Loucy (cell line): ENCODE data around the gene ETV3.

ENCODE experiments used
- EZH2phosphoT487 ChIP-seq: fragments of 200-600 bp; IDR thresholded peaks from 2 replicates; pipeline ENCODE4 v1.6.1; 2018; ENCODE audit warnings: antibody characterized with exemption, mild to moderate bottlenecking, moderate library complexity, borderline replicate concordance
- TF ChIP-seq, protein P1 (sequence below): fragments of 200-600 bp; sonication (generic); conservative IDR thresholded peaks from 2 replicates; pipeline ENCODE4 v1.5.1; 2014; ENCODE audit warnings: mild to moderate bottlenecking, antibody characterized with exemption, low read length

DNA sequence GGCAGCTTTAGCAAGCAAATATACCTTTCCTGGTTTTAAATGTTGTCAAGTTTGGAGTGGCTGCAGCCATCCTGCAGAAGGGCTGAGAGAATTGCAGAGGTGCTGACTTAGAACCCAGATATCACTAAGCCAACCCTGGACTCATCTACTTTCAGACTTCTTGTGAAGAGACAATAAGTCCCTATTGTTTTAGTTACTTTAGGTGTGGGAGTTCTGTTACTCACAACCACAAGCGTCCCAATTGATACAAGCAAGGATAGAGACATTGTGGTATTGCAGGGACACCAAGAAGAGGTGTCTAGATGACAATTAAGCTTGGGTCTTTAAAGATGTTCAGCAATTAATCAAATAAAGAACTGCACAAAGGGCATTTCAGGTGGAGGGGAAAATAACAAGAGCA, 8.8 kb upstream of the ETV3 start:
- TF ChIP-seq, protein P1, sequence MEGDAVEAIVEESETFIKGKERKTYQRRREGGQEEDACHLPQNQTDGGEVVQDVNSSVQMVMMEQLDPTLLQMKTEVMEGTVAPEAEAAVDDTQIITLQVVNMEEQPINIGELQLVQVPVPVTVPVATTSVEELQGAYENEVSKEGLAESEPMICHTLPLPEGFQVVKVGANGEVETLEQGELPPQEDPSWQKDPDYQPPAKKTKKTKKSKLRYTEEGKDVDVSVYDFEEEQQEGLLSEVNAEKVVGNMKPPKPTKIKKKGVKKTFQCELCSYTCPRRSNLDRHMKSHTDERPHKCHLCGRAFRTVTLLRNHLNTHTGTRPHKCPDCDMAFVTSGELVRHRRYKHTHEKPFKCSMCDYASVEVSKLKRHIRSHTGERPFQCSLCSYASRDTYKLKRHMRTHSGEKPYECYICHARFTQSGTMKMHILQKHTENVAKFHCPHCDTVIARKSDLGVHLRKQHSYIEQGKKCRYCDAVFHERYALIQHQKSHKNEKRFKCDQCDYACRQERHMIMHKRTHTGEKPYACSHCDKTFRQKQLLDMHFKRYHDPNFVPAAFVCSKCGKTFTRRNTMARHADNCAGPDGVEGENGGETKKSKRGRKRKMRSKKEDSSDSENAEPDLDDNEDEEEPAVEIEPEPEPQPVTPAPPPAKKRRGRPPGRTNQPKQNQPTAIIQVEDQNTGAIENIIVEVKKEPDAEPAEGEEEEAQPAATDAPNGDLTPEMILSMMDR: no peak
- TF ChIP-seq EZH2phosphoT487: no peak
